Retinal pigment epithelial cell (primary cell): ENCODE data around the gene CGNL1.

Source experiments
- DNase-seq: peaks from one replicate; pipeline ENCODE4 v3.0.0-alpha.2; 2010; ENCODE audit warnings: low read depth
- H3K4me3 ChIP-seq: 2 replicates; pipeline ENCODE4 v1.5.1; 2011; ENCODE audit warnings: mild to moderate bottlenecking, low read length, control low read depth, moderate library complexity
- TF ChIP-seq, protein P1 (sequence below): conservative IDR thresholded peaks from 2 replicates; pipeline ENCODE4 v1.5.1; 2011; ENCODE audit warnings: low read depth, low read length, control low read depth, inconsistent platforms

Gene CGNL1

DNA sequence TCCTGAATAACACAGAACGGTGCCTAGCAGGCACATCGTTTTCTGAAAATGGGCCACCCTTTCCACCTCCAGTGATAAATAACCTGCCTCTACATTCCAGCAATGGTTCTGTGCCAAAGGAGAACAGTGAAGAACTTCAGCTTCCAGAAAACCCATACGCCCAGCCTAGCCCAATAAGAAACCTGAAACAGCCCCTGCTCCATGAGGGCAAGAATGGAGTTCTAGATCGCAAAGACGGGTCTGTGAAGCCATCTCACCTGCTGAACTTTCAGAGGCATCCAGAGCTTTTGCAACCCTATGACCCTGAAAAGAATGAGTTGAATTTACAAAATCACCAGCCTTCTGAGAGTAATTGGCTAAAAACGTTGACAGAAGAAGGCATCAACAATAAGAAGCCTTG, 61.9 kb downstream of the CGNL1 start:
- no peak for DNase-seq
- TF ChIP-seq, protein P1, sequence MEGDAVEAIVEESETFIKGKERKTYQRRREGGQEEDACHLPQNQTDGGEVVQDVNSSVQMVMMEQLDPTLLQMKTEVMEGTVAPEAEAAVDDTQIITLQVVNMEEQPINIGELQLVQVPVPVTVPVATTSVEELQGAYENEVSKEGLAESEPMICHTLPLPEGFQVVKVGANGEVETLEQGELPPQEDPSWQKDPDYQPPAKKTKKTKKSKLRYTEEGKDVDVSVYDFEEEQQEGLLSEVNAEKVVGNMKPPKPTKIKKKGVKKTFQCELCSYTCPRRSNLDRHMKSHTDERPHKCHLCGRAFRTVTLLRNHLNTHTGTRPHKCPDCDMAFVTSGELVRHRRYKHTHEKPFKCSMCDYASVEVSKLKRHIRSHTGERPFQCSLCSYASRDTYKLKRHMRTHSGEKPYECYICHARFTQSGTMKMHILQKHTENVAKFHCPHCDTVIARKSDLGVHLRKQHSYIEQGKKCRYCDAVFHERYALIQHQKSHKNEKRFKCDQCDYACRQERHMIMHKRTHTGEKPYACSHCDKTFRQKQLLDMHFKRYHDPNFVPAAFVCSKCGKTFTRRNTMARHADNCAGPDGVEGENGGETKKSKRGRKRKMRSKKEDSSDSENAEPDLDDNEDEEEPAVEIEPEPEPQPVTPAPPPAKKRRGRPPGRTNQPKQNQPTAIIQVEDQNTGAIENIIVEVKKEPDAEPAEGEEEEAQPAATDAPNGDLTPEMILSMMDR, result no peak
- no peak overlapping the region for H3K4me3 ChIP-seq

DNA sequence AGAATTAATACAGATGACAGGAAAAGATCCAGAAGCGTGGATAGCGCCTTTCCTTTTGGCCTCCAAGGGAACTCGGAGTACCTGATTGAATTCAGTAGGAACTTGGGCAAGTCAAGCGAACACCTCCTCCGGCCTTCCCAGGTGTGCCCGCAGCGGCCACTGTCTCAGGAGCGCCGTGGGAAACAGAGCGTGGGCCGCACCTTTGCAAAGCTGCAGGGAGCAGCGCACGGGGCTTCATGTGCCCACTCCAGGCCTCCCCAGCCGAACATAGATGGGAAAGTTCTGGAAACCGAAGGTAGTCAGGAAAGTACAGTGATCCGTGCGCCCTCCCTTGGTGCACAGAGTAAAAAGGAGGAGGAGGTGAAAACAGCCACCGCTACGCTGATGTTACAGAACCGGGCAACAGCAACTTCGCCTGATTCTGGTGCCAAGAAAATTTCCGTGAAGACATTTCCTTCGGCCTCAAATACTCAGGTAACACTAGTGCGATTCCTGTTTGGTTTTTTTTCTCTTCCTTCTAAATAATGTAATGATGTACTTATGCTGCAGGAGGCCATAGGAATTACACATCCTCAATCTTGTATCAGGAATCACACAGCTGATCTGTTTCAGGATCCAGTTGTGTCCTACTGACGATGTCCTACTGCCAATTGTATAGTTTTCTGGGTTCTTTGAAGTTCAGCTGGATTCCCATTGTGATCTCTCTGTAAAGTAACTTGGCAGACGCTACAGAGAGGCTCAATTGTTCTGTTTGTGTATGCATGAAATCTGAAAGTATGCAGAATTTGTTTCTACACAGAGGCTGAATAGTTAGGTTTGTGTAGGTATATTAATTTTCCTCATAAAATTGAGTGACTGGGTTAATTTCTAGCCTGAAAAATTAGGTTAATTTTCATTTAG, 63.1 kb downstream of the CGNL1 start:
- H3K4me3 ChIP-seq, result no peak overlapping the region
- no peak for DNase-seq
- TF ChIP-seq, protein P1, result no peak

DNA sequence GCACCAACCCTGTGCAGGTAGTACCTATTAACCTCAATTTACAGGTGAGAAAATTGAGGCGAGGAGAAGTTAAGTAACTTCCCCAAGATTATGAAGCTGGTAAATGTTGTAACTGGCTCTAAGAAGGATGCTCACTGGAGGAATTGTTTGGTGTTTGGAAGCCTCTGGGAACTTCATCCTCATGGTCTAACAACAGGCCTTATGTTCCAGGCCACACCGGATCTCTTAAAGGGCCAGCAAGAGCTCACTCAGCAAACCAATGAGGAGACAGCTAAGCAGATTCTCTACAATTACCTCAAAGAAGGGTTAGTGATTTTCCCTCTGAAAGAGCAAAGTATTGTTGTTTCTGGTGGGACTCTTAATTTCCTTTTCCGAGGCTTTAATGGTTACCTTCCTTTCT, 63.9 kb downstream of the CGNL1 start:
- no peak overlapping the region for H3K4me3 ChIP-seq
- TF ChIP-seq, protein P1, result no peak
- no peak for DNase-seq

DNA sequence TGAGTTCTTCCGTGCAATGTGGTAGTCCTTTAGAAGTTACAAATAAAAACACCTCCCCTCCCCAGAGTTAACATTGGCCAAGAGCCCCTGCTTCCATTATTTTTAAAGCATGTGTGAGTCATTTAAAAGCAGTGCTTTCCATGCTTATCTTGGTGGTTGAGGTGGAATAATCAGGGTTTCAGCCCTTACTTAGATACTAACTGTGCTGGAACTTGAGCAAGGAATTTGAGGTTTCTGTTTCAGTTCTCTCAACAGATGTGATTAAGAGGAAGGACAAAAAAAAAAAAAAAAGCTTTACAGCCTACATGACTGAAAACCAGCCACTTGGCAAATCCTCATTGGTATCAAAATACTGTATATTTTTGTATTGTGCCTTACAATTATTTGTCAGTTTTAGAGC, 64.5 kb downstream of the CGNL1 start:
- peak; percentile 87 for DNase-seq

DNA sequence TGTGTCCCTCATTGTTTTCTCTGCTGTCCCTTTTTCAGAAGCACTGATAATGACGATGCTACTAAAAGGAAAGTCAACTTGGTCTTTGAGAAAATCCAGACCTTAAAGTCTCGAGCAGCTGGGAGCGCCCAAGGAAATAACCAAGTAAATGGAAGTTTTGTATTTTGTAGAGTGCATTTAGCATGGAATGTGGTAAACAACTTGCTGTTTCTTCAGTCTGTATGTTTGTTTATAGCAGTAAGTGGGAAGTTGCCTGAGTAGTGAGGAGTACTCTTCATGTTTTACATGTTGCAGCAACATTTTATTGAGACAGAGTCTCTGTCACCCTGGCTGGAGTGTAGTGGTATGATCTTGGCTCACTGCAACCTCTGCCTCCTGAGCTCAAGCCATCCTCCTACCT, 66.0 kb downstream of the CGNL1 start:
- TF ChIP-seq, protein P1, result no peak
- DNase-seq, result no peak
- H3K4me3 ChIP-seq, result no peak overlapping the region

More for the DNA sequence above, 64.5 kb downstream of the CGNL1 start:
- TF ChIP-seq, protein P1, result no peak
- H3K4me3 ChIP-seq, result no peak overlapping the region

DNA sequence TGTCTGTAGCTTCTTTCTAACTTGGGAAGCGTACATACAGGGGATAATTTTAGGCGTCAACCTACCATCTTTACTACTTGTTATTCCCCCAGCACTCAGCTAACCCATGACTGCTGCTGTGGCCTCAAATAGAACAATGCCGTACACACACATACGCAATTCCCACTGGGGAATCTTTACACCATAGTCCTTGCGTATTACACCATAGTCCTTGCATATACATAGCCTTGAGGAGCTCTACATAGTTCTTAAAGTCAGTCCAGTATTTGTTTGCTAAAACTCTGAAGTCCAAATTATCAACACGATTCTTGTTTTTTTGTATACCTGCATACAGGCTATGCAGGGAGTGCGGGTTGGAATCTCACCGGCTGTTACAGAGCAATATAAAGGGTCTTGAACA, 67.2 kb downstream of the CGNL1 start:
- no peak for DNase-seq
- TF ChIP-seq, protein P1, result no peak
- no peak overlapping the region for H3K4me3 ChIP-seq
